H9 (cell line): ENCODE data around the gene ARHGAP45. TPM values are rescaled to one million over a fixed set of nuclear protein-coding genes. Genes with fewer than 3 reads are reported as not detected.

Experiments
- DNase-seq: peaks from one replicate; pipeline ENCODE4 v3.0.0-alpha.2; 2017
- H2AFZ ChIP-seq: one replicate; pipeline ENCODE4 v1.6.1; 2013; ENCODE audit warnings: mild to moderate bottlenecking, low read length, control low read depth, moderate library complexity
- H2AK5ac ChIP-seq: 2 replicates; pipeline ENCODE4 v1.6.1; 2013; ENCODE audit warnings: low read length, control low read depth, mixed read lengths; ENCODE audit not compliant: insufficient read length
- H2BK120ac ChIP-seq: one replicate; pipeline ENCODE4 v1.6.1; 2013; ENCODE audit warnings: low read depth, mild to moderate bottlenecking, low read length, control low read depth, inconsistent platforms; ENCODE audit not compliant: poor library complexity, severe bottlenecking
- H2BK12ac ChIP-seq: 2 replicates; pipeline ENCODE4 v1.6.1; 2013; ENCODE audit warnings: low read length, control low read depth, mixed read lengths, low read depth; ENCODE audit not compliant: insufficient read length
- H2BK15ac ChIP-seq: 2 replicates; pipeline ENCODE4 v1.6.1; 2013; ENCODE audit warnings: low read depth, low read length, control low read depth
- H2BK20ac ChIP-seq: one replicate; pipeline ENCODE4 v1.6.1; 2013; ENCODE audit warnings: low read depth, mild to moderate bottlenecking, low read length, control low read depth, inconsistent platforms; ENCODE audit not compliant: poor library complexity, severe bottlenecking
- H2BK5ac ChIP-seq: 2 replicates; pipeline ENCODE4 v1.6.1; 2013; ENCODE audit warnings: low read length, control low read depth, mixed read lengths; ENCODE audit not compliant: insufficient read length
- H3K14ac ChIP-seq: 2 replicates; pipeline ENCODE4 v1.6.1; 2013; ENCODE audit warnings: low read length, control low read depth; ENCODE audit not compliant: insufficient read depth
- H3K18ac ChIP-seq: 2 replicates; pipeline ENCODE4 v1.6.1; 2013; ENCODE audit warnings: low read depth, mild to moderate bottlenecking, mixed read lengths, low read length, control low read depth; ENCODE audit not compliant: insufficient read length
- H3K23ac ChIP-seq: 2 replicates; pipeline ENCODE4 v1.6.1; 2013; ENCODE audit warnings: low read length, control low read depth, mixed read lengths, low read depth; ENCODE audit not compliant: insufficient read length
- H3K23me2 ChIP-seq: 2 replicates; pipeline ENCODE4 v1.6.1; 2013; ENCODE audit warnings: low read depth, mild to moderate bottlenecking, mixed read lengths, low read length, control low read depth; ENCODE audit not compliant: insufficient read length, poor library complexity, severe bottlenecking
- H3K27ac ChIP-seq: 2 replicates; pipeline ENCODE4 v1.5.1; 2013; ENCODE audit warnings: low read length, control low read depth, mixed read lengths, low read depth; ENCODE audit not compliant: insufficient read length
- H3K27me3 ChIP-seq: 2 replicates; pipeline ENCODE4 v1.6.1; 2013; ENCODE audit warnings: low read length, control low read depth, inconsistent platforms; ENCODE audit not compliant: insufficient read depth
- H3K4ac ChIP-seq: 2 replicates; pipeline ENCODE4 v1.6.1; 2013; ENCODE audit warnings: low read depth, mild to moderate bottlenecking, control low read depth, inconsistent platforms, low read length, moderate library complexity
- H3K4me1 ChIP-seq: 2 replicates; pipeline ENCODE4 v1.6.1; 2013; ENCODE audit warnings: low read length, control low read depth, inconsistent platforms; ENCODE audit not compliant: insufficient read depth
- H3K4me2 ChIP-seq: 2 replicates; pipeline ENCODE4 v1.6.1; 2013; ENCODE audit warnings: low read length, control low read depth, mixed read lengths; ENCODE audit not compliant: insufficient read length, insufficient read depth
- H3K56ac ChIP-seq: 2 replicates; pipeline ENCODE4 v1.6.1; 2013; ENCODE audit warnings: low read depth, mild to moderate bottlenecking, mixed read lengths, low read length, control low read depth; ENCODE audit not compliant: insufficient read length
- H3K79me1 ChIP-seq: 2 replicates; pipeline ENCODE4 v1.6.1; 2013; ENCODE audit warnings: low read depth, mild to moderate bottlenecking, moderate library complexity, low read length, control low read depth, inconsistent platforms; ENCODE audit not compliant: insufficient read depth, poor library complexity, severe bottlenecking
- H3K79me2 ChIP-seq: 2 replicates; pipeline ENCODE4 v1.6.1; 2013; ENCODE audit warnings: low read length, control low read depth, inconsistent platforms; ENCODE audit not compliant: insufficient read depth
- H3K9ac ChIP-seq: 2 replicates; pipeline ENCODE4 v1.6.1; 2013; ENCODE audit warnings: low read length, control low read depth, mixed read lengths; ENCODE audit not compliant: insufficient read length; ENCODE audit errors: extremely low read depth
- H3K9me3 ChIP-seq: one replicate; pipeline ENCODE4 v1.6.1; 2013; ENCODE audit warnings: low read depth, low read length, inconsistent platforms; ENCODE audit not compliant: control insufficient read depth
- H3T11ph ChIP-seq: one replicate; pipeline ENCODE4 v1.6.1; 2013; ENCODE audit warnings: mild to moderate bottlenecking, low read length, control low read depth, inconsistent platforms
- H4K20me1 ChIP-seq: one replicate; pipeline ENCODE4 v1.6.1; 2013; ENCODE audit not compliant: control insufficient read depth, insufficient read length, insufficient read depth
- H4K5ac ChIP-seq: 2 replicates; pipeline ENCODE4 v1.6.1; 2013; ENCODE audit warnings: low read depth, mild to moderate bottlenecking, mixed read lengths, low read length, control low read depth; ENCODE audit not compliant: insufficient read length
- H4K8ac ChIP-seq: replicated peaks from 2 replicates; pipeline ENCODE4 v1.6.1; 2013; ENCODE audit warnings: low read length, control low read depth, mixed read lengths, low read depth; ENCODE audit not compliant: insufficient read length
- H4K91ac ChIP-seq: 2 replicates; pipeline ENCODE4 v1.6.1; 2013; ENCODE audit warnings: low read depth, mild to moderate bottlenecking, moderate library complexity, mixed read lengths, low read length, control low read depth; ENCODE audit not compliant: insufficient read length
- H3K27ac Mint-ChIP-seq, 3 experiments: 2 replicates in 2 of 3; 3 replicates in 1 of 3; pipeline ENCODE4 v1.8.0; 2020 to 2021; ENCODE audit warnings: mixed read lengths in 3 of 3, mild to moderate bottlenecking in 1 of 3, moderate library complexity in 1 of 3
- H3K27me3 Mint-ChIP-seq: 2 replicates; pipeline ENCODE4 v1.8.0; 2021; ENCODE audit warnings: low read depth, mild to moderate bottlenecking, moderate library complexity, mixed read lengths
- H3K36me3 Mint-ChIP-seq, 3 experiments: 2 replicates in 2 of 3; 3 replicates in 1 of 3; pipeline ENCODE4 v1.8.0; 2020 to 2021; ENCODE audit warnings: low read depth in 3 of 3, mixed read lengths in 3 of 3; ENCODE audit not compliant: insufficient read depth in 1 of 3
- H3K4me1 Mint-ChIP-seq, 2 experiments: 2 replicates each; pipeline ENCODE4 v1.8.0; 2020; ENCODE audit warnings: mixed read lengths in 2 of 2
- H3K4me3 Mint-ChIP-seq, 2 experiments: 2 replicates in 1 of 2; 3 replicates in 1 of 2; pipeline ENCODE4 v1.8.0; 2020 to 2021; ENCODE audit warnings: mild to moderate bottlenecking in 2 of 2, mixed read lengths in 2 of 2, moderate library complexity in 1 of 2
- H3K9me3 Mint-ChIP-seq, 2 experiments: 2 replicates in 1 of 2; 3 replicates in 1 of 2; pipeline ENCODE4 v1.8.0; 2020; ENCODE audit warnings: mild to moderate bottlenecking in 2 of 2, mixed read lengths in 2 of 2, moderate library complexity in 1 of 2
- CTCF ChIP-seq: fragments of 200-600 bp; sonication (generic); conservative IDR thresholded peaks from 3 replicates; pipeline ENCODE4 v1.8.0; 2021; ENCODE audit warnings: antibody characterized with exemption, mild to moderate bottlenecking
- WGBS: extraction: QIAGEN DNeasy Blood & Tissue Kit; methylation state at CpG from one replicate; pipeline ENCODE4 v1.1.7; 2013; ENCODE audit warnings: missing lambda C conversion rate, low lambda C conversion rate, mixed read lengths; ENCODE audit not compliant: insufficient read length; ENCODE audit errors: extremely low coverage; 5-methylcytosine and 5-hydroxymethylcytosine counted together
- total RNA-seq: library from RNA; stranded (reverse); gene quantifications from 2 replicates; pipeline ENCODE4 v1.2.1, GENCODE V29; 2021

The ARHGAP45 gene
- total RNA-seq, 1 experiment from 2014 or later, result 39.8 TPM

- Histone ChIP-seq H3K9me3 (no peaks in the 10 kb centered on the region), H3K18ac (no peak overlapping the region), H2BK120ac (no peak overlapping the region), H2BK5ac (no peak overlapping the region), H3K23ac (no peak overlapping the region), H3K27me3 (no peaks in the 10 kb centered on the region), H2BK15ac (no peak overlapping the region), H3K79me1 (peaks cover 11% of the 10 kb centered on the region), H3K56ac (no peak overlapping the region), H4K20me1 (no peaks in the 10 kb centered on the region), H3K23me2 (peaks cover 7% of the 10 kb centered on the region), H3K9ac (no peak overlapping the region), H3K4me2 (no peak overlapping the region), H3K4me1 (peaks cover 2% of the 10 kb centered on the region; the same call in 1 of the 2 replicates), H2AFZ (no peak overlapping the region), H4K91ac (no peak overlapping the region), H2AK5ac (no peak overlapping the region), H3K4ac (no peak overlapping the region; the same call in 1 of the 2 replicates), H4K8ac (no peak overlapping the region), H3K14ac (no peak overlapping the region), H2BK12ac (no peak overlapping the region), H4K5ac (no peak overlapping the region), H3K27ac (no peak overlapping the region), H3K79me2 (peaks cover 12% of the 10 kb centered on the region; the same call in 1 of the 2 replicates), H2BK20ac (no peak overlapping the region), H3T11ph (no peak overlapping the region)
- Mint-ChIP-seq H3K27me3 (no peaks in the 10 kb centered on the region), H3K36me3 (peaks cover 2 to 6% (median 5%) of the 10 kb centered on the region in 3 experiments; a peak in 6 of 7 replicates), H3K27ac (peak overlapping the region in 1 of 3 experiments; percentile 83; a peak in 2 of 7 replicates), H3K9me3 (peaks cover 2 to 3% of the 10 kb centered on the region in 2 experiments; a peak in 2 of 5 replicates), H3K4me3 (no peak overlapping the region; a peak in 2 of 5 replicates), H3K4me1 (peaks cover 12 to 34% of the 10 kb centered on the region in 2 experiments)
- WGBS, result no CpG with 5 or more reads among the region's 15 CpGs
- DNase-seq, result no peak
- TF ChIP-seq CTCF, result no peak
Measured at GRCh38 chr19:1098177-1099051, 31.4 kb downstream of the ARHGAP45 start.
